Activated CD8-positive, alpha-beta memory T cell treated with anti-CD3 and anti-CD28 coated beads for 4 hours (primary cell): ENCODE measurements around the gene APOBEC3A.
A peak's percentile ranks its signal among the peaks of the same experiment; 100 is the strongest.
"Not testable (repeated sequence)": the region's sequence is repeated elsewhere in the genome, so short reads cannot be mapped to it uniquely, and the experiment has no call there.

Experiments used
- DNase-seq, 2 donors: peaks; one replicate each; pipeline ENCODE4 v3.0.0-alpha.2; 2020; ENCODE audit warnings: low read depth in 2 of 2

APOBEC3A gene

GRCh38 chr22:38958651-38958943 lies 1.2 kb downstream of the APOBEC3A start:
- DNase-seq = not testable (repeated sequence)

GRCh38 chr22:38959590-38959989 lies 2.2 kb downstream of the APOBEC3A start:
- no peak for DNase-seq

- DNase-seq = not testable (repeated sequence)
Measured at GRCh38 chr22:38960673-38961072, 3.3 kb downstream of the APOBEC3A start.

GRCh38 chr22:38963291-38963738 lies 5.9 kb downstream of the APOBEC3A start:
- DNase-seq = not testable (repeated sequence)

- no peak for DNase-seq
Measured at GRCh38 chr22:38963872-38964271, 6.5 kb downstream of the APOBEC3A start.

- no peak for DNase-seq
Measured at GRCh38 chr22:38964306-38964705, 6.9 kb downstream of the APOBEC3A start.

GRCh38 chr22:38964989-38965388 lies 7.6 kb downstream of the APOBEC3A start:
- no peak for DNase-seq

GRCh38 chr22:38965614-38966379 lies 8.4 kb downstream of the APOBEC3A start:
- no peak for DNase-seq

GRCh38 chr22:38966380-38966702 lies 8.9 kb downstream of the APOBEC3A start:
- no peak for DNase-seq

GRCh38 chr22:38966942-38967341 lies 9.5 kb downstream of the APOBEC3A start:
- no peak for DNase-seq

GRCh38 chr22:38967451-38968450 lies 10.3 kb downstream of the APOBEC3A start:
- no peak for DNase-seq

GRCh38 chr22:38968801-38969200 lies 11.4 kb downstream of the APOBEC3A start:
- no peak for DNase-seq

GRCh38 chr22:38970551-38970950 lies 13.1 kb downstream of the APOBEC3A start:
- DNase-seq = no peak

GRCh38 chr22:38971202-38971601 lies 13.8 kb downstream of the APOBEC3A start:
- no peak for DNase-seq

- no peak for DNase-seq
Measured at GRCh38 chr22:38971791-38972190, 14.4 kb downstream of the APOBEC3A start.

- no peak for DNase-seq
Measured at GRCh38 chr22:38972558-38972957, 15.1 kb downstream of the APOBEC3A start.

- DNase-seq = peak; percentile 25 to 26
Measured at GRCh38 chr22:38973289-38974169, 16.1 kb downstream of the APOBEC3A start.

- DNase-seq = no peak
Measured at GRCh38 chr22:38974170-38974825, 16.9 kb downstream of the APOBEC3A start.

- DNase-seq = no peak
Measured at GRCh38 chr22:38974826-38975175, 17.4 kb downstream of the APOBEC3A start.

GRCh38 chr22:38977289-38977688 lies 19.9 kb downstream of the APOBEC3A start:
- DNase-seq = not testable (repeated sequence)

GRCh38 chr22:38980587-38980986 lies 23.2 kb downstream of the APOBEC3A start:
- DNase-seq = not testable (repeated sequence)
